GM18526 (cell line): ENCODE measurements around the gene PCDHA10.
"Not testable (repeated sequence)": the region's sequence is repeated elsewhere in the genome, so short reads cannot be mapped to it uniquely, and the experiment has no call there.

ENCODE experiments used
- POLR2A ChIP-seq: IDR thresholded peaks from 3 replicates; pipeline ENCODE4 v1.6.1; 2011; ENCODE audit not compliant: insufficient read length; ENCODE audit errors: extremely low read depth

The PCDHA10 gene

GRCh38 chr5:140842798-140843733, 12.6 kb upstream of the PCDHA10 start:
- no peak for TF ChIP-seq POLR2A

GRCh38 chr5:140848139-140849102, 7.3 kb upstream of the PCDHA10 start, which contains the start of gene PCDHA9:
Gene PCDHA9 (plus strand): TSS chr5:140848382. CDS start chr5:140848496, 114 bp downstream.
- TF ChIP-seq POLR2A: not testable (repeated sequence)

GRCh38 chr5:140857177-140857986, 1.7 kb downstream of the PCDHA10 start:
- TF ChIP-seq POLR2A: no peak

GRCh38 chr5:140857987-140858240, 2.2 kb downstream of the PCDHA10 start:
- TF ChIP-seq POLR2A: no peak

GRCh38 chr5:140862441-140863295, 7.0 kb downstream of the PCDHA10 start:
- TF ChIP-seq POLR2A: no peak

- no peak for TF ChIP-seq POLR2A
Observed at GRCh38 chr5:140868721-140869554, 13.2 kb downstream of the PCDHA10 start, which contains the start of gene PCDHA11. Gene PCDHA11 (plus strand): TSS chr5:140868957. CDS start chr5:140869104, 147 bp downstream.

GRCh38 chr5:140869555-140869886, 13.8 kb downstream of the PCDHA10 start:
- TF ChIP-seq POLR2A: no peak

GRCh38 chr5:140870221-140871201, 14.8 kb downstream of the PCDHA10 start:
- TF ChIP-seq POLR2A: no peak

GRCh38 chr5:140875085-140876065, 19.7 kb downstream of the PCDHA10 start, which contains the start of gene PCDHA12:
Gene PCDHA12 (plus strand): TSS chr5:140875308. CDS start chr5:140875473, 165 bp downstream.
- no peak for TF ChIP-seq POLR2A

- TF ChIP-seq POLR2A: no peak
Observed at GRCh38 chr5:140877262-140877581, 21.5 kb downstream of the PCDHA10 start.
